ENCODE data around the gene ERGIC1. TPM values are rescaled to one million over a fixed set of nuclear protein-coding genes. Genes with fewer than 3 reads are reported as not detected.

Gene ERGIC1
- total RNA-seq, 4 donors from 2014 or later = 50.9 to 83.0 (median 65.5) TPM

- H3K4me1 ChIP-seq = peaks cover 62 to 100% (median 83%) of the 10 kb centered on the region in 3 donors
- 54 to 67% methylated on average over 10 to 16 of the region's 18 CpGs for WGBS, 2 donors
- intact Hi-C loops (cut with DNase I) = no loop called here
- peak overlapping the region; percentile 85 to 94 (median 92) for H3K27ac ChIP-seq
- no peaks in the 10 kb centered on the region for H3K36me3 ChIP-seq
- no peaks in the 10 kb centered on the region for H3K27me3 ChIP-seq
- H3K9me3 ChIP-seq = no peaks in the 10 kb centered on the region
- TF ChIP-seq POLR2A (IDR thresholded peaks at IDR 0.05) = no peak
- TF ChIP-seq CTCF (IDR thresholded peaks at IDR 0.05) = no peak
- no peak for DNase-seq
- H3K4me3 ChIP-seq = no peak overlapping the region
Measured at GRCh38 chr5:172855597-172856292, 21.7 kb downstream of the ERGIC1 start.

DNA sequence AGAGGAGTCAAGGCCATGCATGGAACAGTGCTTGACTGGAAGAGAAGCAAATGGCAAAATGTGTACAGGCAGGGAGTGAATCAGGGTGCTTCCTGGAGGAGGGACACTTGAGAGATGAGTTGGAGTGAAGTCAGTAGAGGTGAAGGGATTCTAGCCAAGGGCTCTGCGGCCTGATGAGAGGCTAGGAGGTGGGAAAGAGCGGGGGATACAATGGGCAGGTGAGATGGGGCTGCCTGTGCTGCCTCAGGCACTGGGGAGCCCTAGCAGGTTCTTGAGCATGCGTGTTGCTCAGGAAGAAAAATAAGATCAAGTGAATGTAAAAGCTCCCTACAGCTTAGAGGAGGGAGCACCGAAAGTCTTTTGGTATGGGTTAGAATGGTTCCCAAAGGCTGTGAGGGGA lies 22.3 kb downstream of the ERGIC1 start:
- no peak overlapping the region for H3K4me3 ChIP-seq
- no peak for DNase-seq
- H3K36me3 ChIP-seq = no peaks in the 10 kb centered on the region
- intact Hi-C loops (cut with DNase I) = no loop called here
- H3K27me3 ChIP-seq = no peaks in the 10 kb centered on the region
- peaks cover 68 to 100% (median 85%) of the 10 kb centered on the region in 3 donors for H3K4me1 ChIP-seq
- H3K27ac ChIP-seq = peak overlapping the region; percentile 85 to 94 (median 92)
- 91 to 93% methylated on average over 4 of the region's 4 CpGs for WGBS, 2 donors
- no peaks in the 10 kb centered on the region for H3K9me3 ChIP-seq
- TF ChIP-seq CTCF (IDR thresholded peaks at IDR 0.05) (no peak), POLR2A (IDR thresholded peaks at IDR 0.05) (no peak)

DNA sequence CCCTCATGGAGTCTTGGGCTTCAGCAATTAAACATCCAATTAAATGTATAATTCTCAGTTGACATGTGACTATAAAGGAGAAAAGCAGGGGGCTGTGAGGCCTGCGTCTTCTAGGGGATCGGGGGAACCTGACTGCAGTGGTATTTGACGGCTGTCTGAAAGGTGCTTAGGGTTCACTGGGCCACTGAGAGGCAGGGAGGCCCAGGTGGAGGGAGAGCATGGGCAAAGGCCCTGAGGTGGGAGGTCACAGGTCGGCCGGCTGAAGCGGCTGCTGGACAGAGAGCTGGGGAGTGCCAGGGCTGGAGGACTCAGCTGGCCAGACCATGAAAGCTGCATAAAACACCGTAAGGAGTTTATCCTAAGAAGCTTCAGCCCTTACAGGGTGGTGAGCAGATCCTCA lies 23.9 kb downstream of the ERGIC1 start:
- H3K27ac ChIP-seq = peak overlapping the region; percentile 82 to 94 (median 92)
- H3K4me3 ChIP-seq = no peak overlapping the region
- DNase-seq = no peak
- H3K36me3 ChIP-seq = no peaks in the 10 kb centered on the region
- intact Hi-C loops (cut with DNase I) = no loop called here
- no peaks in the 10 kb centered on the region for H3K9me3 ChIP-seq
- no peak for TF ChIP-seq POLR2A (IDR thresholded peaks at IDR 0.05)
- no peak for TF ChIP-seq CTCF (IDR thresholded peaks at IDR 0.05)
- peaks cover 69 to 100% (median 87%) of the 10 kb centered on the region in 3 donors for H3K4me1 ChIP-seq
- H3K27me3 ChIP-seq = no peaks in the 10 kb centered on the region
- WGBS, 2 donors = 90 to 96% methylated on average over 7 of the region's 7 CpGs

DNA sequence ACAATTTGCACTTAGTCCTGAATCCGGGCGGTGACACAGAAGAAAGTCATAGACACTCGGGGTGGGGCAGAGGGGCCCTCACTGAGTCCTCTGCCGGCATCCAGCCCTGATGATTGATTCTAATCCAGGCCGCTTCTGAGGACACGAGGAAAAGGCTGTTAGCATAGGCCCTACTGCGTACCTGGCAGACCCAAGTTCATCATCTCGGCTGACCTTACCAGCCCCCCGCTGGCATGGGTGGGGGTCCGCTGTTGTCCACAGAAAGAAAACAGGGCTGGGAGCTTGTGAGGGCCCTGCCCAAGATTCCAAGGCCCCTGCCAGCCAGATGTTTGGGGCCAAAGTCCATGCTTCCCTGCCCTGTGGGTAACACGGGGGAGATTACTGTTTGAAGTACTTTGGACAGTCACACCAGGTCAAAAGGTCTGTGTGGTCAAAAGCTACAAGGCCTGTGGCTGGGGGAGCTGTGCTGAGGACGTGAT lies 24.5 kb downstream of the ERGIC1 start:
- Histone ChIP-seq H3K4me1 (peaks cover 65 to 98% (median 81%) of the 10 kb centered on the region in 3 donors), H3K4me3 (no peak overlapping the region), H3K27me3 (no peaks in the 10 kb centered on the region), H3K27ac (peak overlapping the region; percentile 82 to 94 (median 92)), H3K9me3 (no peaks in the 10 kb centered on the region), H3K36me3 (no peaks in the 10 kb centered on the region)
- DNase-seq = no peak
- TF ChIP-seq CTCF (IDR thresholded peaks at IDR 0.05) (no peak), POLR2A (IDR thresholded peaks at IDR 0.05) (no peak)
- 72 to 75% methylated on average over 4 to 5 of the region's 12 CpGs for WGBS, 2 donors
- intact Hi-C loops (cut with DNase I) = no loop called here

DNA sequence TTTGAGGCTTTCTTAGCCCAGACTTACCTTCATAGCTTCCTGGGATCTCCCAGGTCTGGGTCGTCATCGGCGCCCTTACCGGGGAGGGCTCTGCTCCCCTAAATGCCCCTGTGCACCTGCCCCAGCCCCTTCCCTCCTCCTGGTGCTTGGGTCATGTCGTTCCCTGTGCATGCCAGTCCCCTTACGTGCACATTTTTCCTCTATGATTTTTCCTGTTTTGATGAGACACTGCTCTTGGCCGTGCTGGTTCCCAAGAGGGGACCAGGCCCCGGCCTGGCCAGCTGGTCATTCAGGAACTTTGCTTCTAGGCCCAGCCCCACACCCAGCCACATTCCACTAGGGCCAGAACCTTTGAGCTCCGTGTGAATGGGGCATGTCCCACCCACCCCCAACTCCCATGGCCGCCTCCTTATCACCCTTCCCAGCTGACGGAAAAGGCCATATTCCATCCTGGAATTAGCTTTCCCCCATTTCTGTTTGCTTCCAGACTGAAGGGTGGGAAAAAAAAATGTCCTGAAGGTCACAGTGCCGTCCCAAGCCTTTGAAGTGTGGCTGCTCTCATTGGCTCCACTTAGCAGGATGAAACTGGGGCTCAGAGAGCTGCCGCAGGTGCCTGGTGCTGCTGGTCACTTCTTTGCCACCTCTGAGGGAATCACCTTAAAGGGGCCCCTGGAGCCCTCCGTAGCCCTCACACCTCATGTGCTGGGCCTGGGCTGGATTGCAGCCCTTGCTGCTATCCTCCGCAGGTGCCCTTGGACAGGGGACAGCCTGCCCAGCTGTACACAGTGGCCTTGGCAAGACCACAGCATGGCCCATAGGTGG lies 25.1 kb downstream of the ERGIC1 start:
- H3K27me3 ChIP-seq = no peaks in the 10 kb centered on the region
- H3K4me1 ChIP-seq = peaks cover 60 to 92% (median 75%) of the 10 kb centered on the region in 3 donors
- no peaks in the 10 kb centered on the region for H3K9me3 ChIP-seq
- no peak for DNase-seq
- intact Hi-C loops (cut with DNase I) = no loop called here
- no peak overlapping the region for H3K4me3 ChIP-seq
- TF ChIP-seq CTCF (IDR thresholded peaks at IDR 0.05) (no peak), POLR2A (IDR thresholded peaks at IDR 0.05) (no peak)
- peak overlapping the region; percentile 82 to 94 (median 92) for H3K27ac ChIP-seq
- WGBS, 2 donors = 51 to 65% methylated on average over 12 of the region's 15 CpGs
- H3K36me3 ChIP-seq = no peaks in the 10 kb centered on the region

Data from esophagus squamous epithelium (tissue), 5 donors.